Glutamatergic neuron (in vitro differentiated cells): ENCODE measurements around the gene CEMIP. TPM values are rescaled to one million over a fixed set of nuclear protein-coding genes. Genes with fewer than 3 reads are reported as not detected.

ENCODE experiments used
- DNase-seq: peaks from one replicate; pipeline ENCODE4 v3.0.0; 2022
- H3K27ac Mint-ChIP-seq: one replicate; pipeline ENCODE4 v1.8.0; 2020; ENCODE audit warnings: mild to moderate bottlenecking, mixed read lengths, inconsistent platforms; ENCODE audit not compliant: unreplicated experiment
- H3K27me3 Mint-ChIP-seq: one replicate; pipeline ENCODE4 v1.8.0; 2020; ENCODE audit warnings: mild to moderate bottlenecking, moderate library complexity, mixed read lengths, inconsistent platforms; ENCODE audit not compliant: unreplicated experiment
- H3K36me3 Mint-ChIP-seq: one replicate; pipeline ENCODE4 v1.8.0; 2020; ENCODE audit warnings: mild to moderate bottlenecking, mixed read lengths, inconsistent platforms; ENCODE audit not compliant: unreplicated experiment
- H3K4me1 Mint-ChIP-seq: one replicate; pipeline ENCODE4 v1.8.0; 2020; ENCODE audit warnings: mild to moderate bottlenecking, low read depth, mixed read lengths, inconsistent platforms; ENCODE audit not compliant: unreplicated experiment
- H3K4me3 Mint-ChIP-seq: one replicate; pipeline ENCODE4 v1.8.0; 2020; ENCODE audit warnings: mild to moderate bottlenecking, mixed read lengths, inconsistent platforms; ENCODE audit not compliant: unreplicated experiment
- H3K9me3 Mint-ChIP-seq: one replicate; pipeline ENCODE4 v1.8.0; 2020; ENCODE audit warnings: mild to moderate bottlenecking, moderate library complexity, mixed read lengths, inconsistent platforms; ENCODE audit not compliant: unreplicated experiment
- total RNA-seq: library from RNA; stranded (reverse); fragmentation: NEBNext Ultra II Directional; extraction: Animal tissue kit (Norgen Biotek cat#: 25700); gene quantifications from one replicate; pipeline ENCODE4 v1.2.1, GENCODE V29; 2021; ENCODE audit not compliant: unreplicated experiment
- TF ChIP-seq, protein P1 (sequence below): fragments of 200-600 bp; sonication (generic); IDR thresholded peaks from one replicate; pipeline ENCODE4 v1.5.0; 2021; ENCODE audit not compliant: partially characterized antibody, unreplicated experiment

The CEMIP gene
- total RNA-seq, 1 donor from 2014 or later: 0.25 TPM

DNA sequence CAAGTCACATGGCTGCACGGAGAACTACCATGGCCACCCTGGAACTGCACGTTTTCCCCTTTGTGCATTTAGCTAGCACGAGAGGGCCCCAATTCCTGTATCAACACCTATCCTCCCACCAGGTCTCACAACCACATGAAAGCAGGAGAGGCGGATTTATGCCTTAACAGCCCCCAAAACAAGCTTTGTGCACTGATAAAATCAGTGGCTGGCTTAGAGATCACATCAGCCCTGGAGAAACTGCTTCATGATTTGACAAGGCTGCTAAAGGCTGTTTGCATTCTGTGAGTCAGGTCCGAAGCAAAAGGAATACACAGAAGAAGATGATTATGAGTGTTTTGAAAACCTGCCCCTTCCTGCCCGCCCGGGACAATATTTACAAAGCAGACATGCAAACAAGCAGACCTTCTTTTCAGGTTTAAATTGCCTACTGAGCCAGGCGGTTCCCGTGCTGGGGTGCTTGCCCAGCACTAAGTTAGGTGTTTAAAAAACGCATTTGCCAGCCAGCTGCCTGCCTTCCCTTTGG is 25.9 kb downstream of the CEMIP start:
- no peaks in the 10 kb centered on the region for H3K9me3 Mint-ChIP-seq

DNA sequence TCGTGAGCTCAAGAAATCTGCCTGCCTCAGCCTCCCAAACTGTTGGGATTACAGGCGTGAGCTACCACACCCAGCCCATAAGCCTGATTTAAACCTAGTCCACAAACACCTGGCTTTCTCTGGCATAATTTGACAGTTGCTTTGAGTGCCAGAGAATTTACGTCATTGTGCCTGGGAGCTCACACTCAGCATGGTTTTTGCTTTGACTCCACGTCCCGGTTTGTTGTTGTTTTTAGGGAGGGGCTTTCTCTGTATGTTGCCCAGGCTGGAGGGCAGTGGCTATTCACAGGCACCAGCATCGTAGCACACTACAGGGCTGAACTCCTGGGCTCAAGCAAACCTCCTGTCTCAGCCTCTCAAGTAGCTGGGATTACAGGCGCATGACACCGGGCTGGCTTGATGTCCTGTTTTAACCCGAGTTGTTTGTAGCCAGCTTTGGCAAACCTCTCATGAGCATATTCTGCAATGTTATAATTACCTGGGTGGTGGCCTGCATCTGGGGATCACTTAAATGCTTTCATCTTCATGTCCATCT is 32.7 kb downstream of the CEMIP start:
- Mint-ChIP-seq H3K4me1 (peaks cover 4% of the 10 kb centered on the region), H3K36me3 (peaks cover 3% of the 10 kb centered on the region), H3K9me3 (peaks cover 4% of the 10 kb centered on the region), H3K27me3 (peaks cover 3% of the 10 kb centered on the region), H3K27ac (no peak overlapping the region), H3K4me3 (no peak overlapping the region)
- TF ChIP-seq, protein P1, sequence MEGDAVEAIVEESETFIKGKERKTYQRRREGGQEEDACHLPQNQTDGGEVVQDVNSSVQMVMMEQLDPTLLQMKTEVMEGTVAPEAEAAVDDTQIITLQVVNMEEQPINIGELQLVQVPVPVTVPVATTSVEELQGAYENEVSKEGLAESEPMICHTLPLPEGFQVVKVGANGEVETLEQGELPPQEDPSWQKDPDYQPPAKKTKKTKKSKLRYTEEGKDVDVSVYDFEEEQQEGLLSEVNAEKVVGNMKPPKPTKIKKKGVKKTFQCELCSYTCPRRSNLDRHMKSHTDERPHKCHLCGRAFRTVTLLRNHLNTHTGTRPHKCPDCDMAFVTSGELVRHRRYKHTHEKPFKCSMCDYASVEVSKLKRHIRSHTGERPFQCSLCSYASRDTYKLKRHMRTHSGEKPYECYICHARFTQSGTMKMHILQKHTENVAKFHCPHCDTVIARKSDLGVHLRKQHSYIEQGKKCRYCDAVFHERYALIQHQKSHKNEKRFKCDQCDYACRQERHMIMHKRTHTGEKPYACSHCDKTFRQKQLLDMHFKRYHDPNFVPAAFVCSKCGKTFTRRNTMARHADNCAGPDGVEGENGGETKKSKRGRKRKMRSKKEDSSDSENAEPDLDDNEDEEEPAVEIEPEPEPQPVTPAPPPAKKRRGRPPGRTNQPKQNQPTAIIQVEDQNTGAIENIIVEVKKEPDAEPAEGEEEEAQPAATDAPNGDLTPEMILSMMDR: no peak
- DNase-seq: no peak

More for the DNA sequence above, 25.9 kb downstream of the CEMIP start:
- TF ChIP-seq, protein P1: no peak
- Mint-ChIP-seq H3K27ac (no peak overlapping the region), H3K36me3 (no peaks in the 10 kb centered on the region), H3K27me3 (peaks cover 3% of the 10 kb centered on the region), H3K4me1 (peaks cover 4% of the 10 kb centered on the region), H3K4me3 (no peak overlapping the region)
- no peak for DNase-seq

DNA sequence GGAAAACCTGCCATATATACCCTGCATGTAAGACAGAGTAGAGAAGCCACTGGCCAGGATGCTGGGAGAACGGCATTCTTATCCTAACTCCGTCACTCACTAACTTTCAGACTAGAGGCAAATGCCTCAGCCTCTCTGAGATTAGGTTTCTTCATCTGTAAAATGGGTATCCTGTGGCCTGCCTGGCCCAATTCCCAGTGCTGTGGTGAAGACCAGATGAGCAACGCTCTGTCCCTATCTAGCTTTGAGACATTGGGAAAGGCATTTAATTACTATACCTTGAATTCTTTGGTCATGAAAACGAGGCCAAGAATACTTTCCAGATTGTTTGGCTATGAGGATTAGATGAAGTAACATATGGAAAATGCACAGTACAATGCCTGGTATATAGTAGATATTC is 35.9 kb downstream of the CEMIP start:
- Mint-ChIP-seq H3K27ac (no peak overlapping the region), H3K27me3 (no peaks in the 10 kb centered on the region), H3K36me3 (peaks cover 3% of the 10 kb centered on the region), H3K4me1 (no peaks in the 10 kb centered on the region), H3K9me3 (peaks cover 6% of the 10 kb centered on the region), H3K4me3 (no peak overlapping the region)
- DNase-seq: no peak
- TF ChIP-seq, protein P1: no peak

DNA sequence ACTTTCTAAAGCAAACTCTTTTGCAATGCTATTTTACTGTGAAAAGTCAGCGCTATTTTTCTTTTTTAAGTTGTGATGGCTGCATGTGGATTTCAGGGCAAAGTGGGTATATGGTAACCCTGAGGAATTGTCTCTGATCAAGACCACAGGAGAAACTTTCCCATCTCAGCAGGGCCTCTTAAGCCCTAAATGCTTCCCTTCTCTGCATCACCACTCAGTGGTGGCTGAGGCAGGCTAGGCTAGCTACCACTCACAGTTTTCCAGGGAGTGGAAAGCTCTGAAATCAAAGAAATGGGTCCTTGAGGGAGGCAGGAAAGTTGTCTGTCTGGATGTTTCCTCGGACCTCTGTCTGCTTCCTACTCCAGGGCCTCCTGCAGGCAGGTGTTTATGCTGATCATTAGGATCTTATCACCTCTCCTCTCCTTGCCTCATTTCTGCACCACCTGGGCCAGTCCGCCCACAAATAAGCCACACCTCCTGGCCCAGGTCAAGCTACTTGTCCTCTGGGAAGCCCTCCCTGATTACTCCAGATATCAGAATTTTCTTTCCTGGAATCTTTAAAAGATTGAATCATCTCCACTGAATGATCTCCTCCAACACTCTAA is 37.0 kb downstream of the CEMIP start:
- H3K9me3 Mint-ChIP-seq: peaks cover 3% of the 10 kb centered on the region
- no peaks in the 10 kb centered on the region for H3K4me1 Mint-ChIP-seq
- H3K27me3 Mint-ChIP-seq: no peaks in the 10 kb centered on the region
- no peak overlapping the region for H3K27ac Mint-ChIP-seq
- H3K4me3 Mint-ChIP-seq: no peak overlapping the region
- DNase-seq: no peak
- TF ChIP-seq, protein P1: no peak
- H3K36me3 Mint-ChIP-seq: no peaks in the 10 kb centered on the region

DNA sequence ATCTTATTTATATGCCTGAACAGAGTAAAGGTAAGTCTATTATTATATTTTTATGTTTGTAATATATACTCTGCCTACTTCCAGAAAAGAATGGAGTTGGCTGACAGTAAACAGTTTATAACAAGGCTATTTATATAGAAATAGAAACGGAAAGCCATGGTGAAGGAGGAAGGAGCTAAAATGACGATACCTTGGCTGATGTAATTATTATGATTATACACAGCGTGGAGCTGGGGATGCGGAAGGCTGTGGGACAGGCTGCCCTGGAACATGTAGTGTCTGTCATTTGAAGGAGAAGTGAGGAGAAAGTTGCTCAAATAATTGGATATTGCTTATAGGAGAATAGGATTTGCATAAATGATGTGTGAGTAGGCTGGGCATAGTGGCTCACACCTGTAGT is 37.8 kb downstream of the CEMIP start:
- peaks cover 3% of the 10 kb centered on the region for H3K9me3 Mint-ChIP-seq
- TF ChIP-seq, protein P1: no peak
- no peaks in the 10 kb centered on the region for H3K4me1 Mint-ChIP-seq
- no peak overlapping the region for H3K27ac Mint-ChIP-seq
- H3K27me3 Mint-ChIP-seq: no peaks in the 10 kb centered on the region
- no peak for DNase-seq
- no peak overlapping the region for H3K4me3 Mint-ChIP-seq
- H3K36me3 Mint-ChIP-seq: no peaks in the 10 kb centered on the region
